Neural cell (in vitro differentiated cells): ENCODE data around the gene BATF3.

Source experiments
- CTCF ChIP-seq: fragments of 450-650 bp; IDR thresholded peaks from 2 replicates; pipeline ENCODE4 v1.5.1; 2014; ENCODE audit warnings: antibody characterized with exemption, mild to moderate bottlenecking, moderate library complexity; ENCODE audit not compliant: poor library complexity, severe bottlenecking
- EP300 ChIP-seq: fragments of 450-650 bp; conservative IDR thresholded peaks from 2 replicates; pipeline ENCODE4 v1.6.1; 2014; ENCODE audit warnings: antibody characterized with exemption, mild to moderate bottlenecking, moderate library complexity; ENCODE audit not compliant: poor library complexity, severe bottlenecking
- EZH2 ChIP-seq: fragments of 200-600, 300-800 bp; shearing (Covaris generic), sonication (generic); IDR thresholded peaks from 2 replicates; pipeline ENCODE4 v1.6.1; 2014; ENCODE audit warnings: antibody characterized with exemption, low read length, borderline replicate concordance, mild to moderate bottlenecking; ENCODE audit not compliant: insufficient read depth, poor library complexity, severe bottlenecking
- POLR2AphosphoS5 ChIP-seq: IDR thresholded peaks from 2 replicates; pipeline ENCODE4 v1.6.1; 2012
- RAD21 ChIP-seq: fragments of 450-650 bp; conservative IDR thresholded peaks from 2 replicates; pipeline ENCODE4 v1.6.1; 2014; ENCODE audit warnings: antibody characterized with exemption, mild to moderate bottlenecking, moderate library complexity
- REST ChIP-seq: IDR thresholded peaks from 2 replicates; pipeline ENCODE4 v1.6.1; 2012; ENCODE audit warnings: borderline replicate concordance
- SMC3 ChIP-seq: fragments of 450-650 bp; conservative IDR thresholded peaks from 2 replicates; pipeline ENCODE4 v1.6.1; 2014; ENCODE audit warnings: antibody characterized with exemption, mild to moderate bottlenecking, moderate library complexity; ENCODE audit not compliant: poor library complexity
- TAF1 ChIP-seq: IDR thresholded peaks from 2 replicates; pipeline ENCODE4 v1.6.1; 2012; ENCODE audit warnings: low read depth

- no peak for TF ChIP-seq CTCF
- no peak for TF ChIP-seq REST
- TF ChIP-seq SMC3 = no peak
- no peak for TF ChIP-seq RAD21
- TF ChIP-seq EZH2 = no peak
- TF ChIP-seq POLR2AphosphoS5 = no peak
- no peak for TF ChIP-seq TAF1
- no peak for TF ChIP-seq EP300
These were observed 10.9 kb upstream of the BATF3 start for GRCh38 chr1:212710566-212710965.
